Progenitor cell of endocrine pancreas (in vitro differentiated cells): ENCODE results near the gene GPSM3. TPM values are rescaled to one million over a fixed set of nuclear protein-coding genes. Genes with fewer than 3 reads are reported as not detected.
A peak's percentile ranks its signal among the peaks of the same experiment; 100 is the strongest.
"Not testable (repeated sequence)": the region's sequence is repeated elsewhere in the genome, so short reads cannot be mapped to it uniquely, and the experiment has no call there.

Experiments
- DNase-seq: peaks from one replicate; pipeline ENCODE4 v3.0.0; 2021; ENCODE audit warnings: low spot score; ENCODE audit not compliant: unreplicated experiment
- H3K27ac Mint-ChIP-seq: 2 replicates; pipeline ENCODE4 v1.8.0; 2021; ENCODE audit warnings: mild to moderate bottlenecking, moderate library complexity, mixed read lengths
- H3K27me3 Mint-ChIP-seq: 2 replicates; pipeline ENCODE4 v1.8.0; 2021; ENCODE audit warnings: mixed read lengths
- H3K36me3 Mint-ChIP-seq: 2 replicates; pipeline ENCODE4 v1.8.0; 2022; ENCODE audit warnings: mixed read lengths; ENCODE audit not compliant: insufficient read depth
- H3K4me1 Mint-ChIP-seq: 2 replicates; pipeline ENCODE4 v1.8.0; 2021; ENCODE audit warnings: low read depth, mixed read lengths
- H3K4me3 Mint-ChIP-seq: 2 replicates; pipeline ENCODE4 v1.8.0; 2021; ENCODE audit warnings: low read depth, mild to moderate bottlenecking, moderate library complexity, mixed read lengths
- H3K9me3 Mint-ChIP-seq: 2 replicates; pipeline ENCODE4 v1.8.0; 2021; ENCODE audit warnings: low read depth, mixed read lengths
- total RNA-seq: library from RNA; stranded (reverse); gene quantifications from 2 replicates; pipeline ENCODE4 v1.2.1, GENCODE V29; 2021
- TF ChIP-seq, protein P1 (sequence below): fragments of 200-600 bp; sonication (generic); IDR thresholded peaks from one replicate; pipeline ENCODE4 v1.5.0; 2021; ENCODE audit warnings: antibody characterized with exemption, mild to moderate bottlenecking; ENCODE audit not compliant: unreplicated experiment

The GPSM3 gene
- total RNA-seq, 1 donor from 2014 or later = 6.5 TPM

DNA sequence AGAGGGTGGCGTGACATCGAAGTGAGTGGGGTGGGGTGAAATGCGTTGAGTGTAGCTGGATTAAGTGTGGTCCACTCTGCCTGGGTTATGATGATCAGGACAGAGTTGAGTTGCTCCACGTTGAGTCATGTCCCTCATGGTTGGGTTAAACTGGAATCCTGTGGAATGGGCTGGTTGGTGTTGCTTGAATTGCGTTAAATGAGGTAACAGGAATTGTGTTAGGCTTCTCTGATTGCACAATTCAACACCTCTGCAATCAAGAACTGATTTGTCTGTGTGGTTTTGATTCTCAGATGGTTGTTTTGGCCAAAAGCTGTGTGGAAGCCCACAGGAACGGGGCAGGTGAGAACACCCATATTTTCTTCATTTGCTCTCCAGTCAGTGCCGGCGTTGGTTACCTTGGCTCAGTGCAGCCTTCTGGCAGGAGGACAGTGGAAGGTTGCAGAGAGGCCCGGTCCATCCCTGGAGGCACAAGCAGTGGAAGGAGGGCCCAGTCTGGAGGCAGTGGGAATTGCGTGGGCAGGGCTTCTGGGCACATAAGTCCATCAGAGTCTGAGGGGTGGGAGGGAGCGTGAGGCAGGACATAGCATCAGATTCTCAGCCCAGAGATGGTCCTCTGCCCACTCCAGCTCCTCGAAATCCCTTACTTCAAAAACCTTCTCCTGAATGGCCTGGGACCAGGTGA, 19.8 kb upstream of the GPSM3 start:
- H3K4me1 Mint-ChIP-seq = no peaks in the 10 kb centered on the region

DNA sequence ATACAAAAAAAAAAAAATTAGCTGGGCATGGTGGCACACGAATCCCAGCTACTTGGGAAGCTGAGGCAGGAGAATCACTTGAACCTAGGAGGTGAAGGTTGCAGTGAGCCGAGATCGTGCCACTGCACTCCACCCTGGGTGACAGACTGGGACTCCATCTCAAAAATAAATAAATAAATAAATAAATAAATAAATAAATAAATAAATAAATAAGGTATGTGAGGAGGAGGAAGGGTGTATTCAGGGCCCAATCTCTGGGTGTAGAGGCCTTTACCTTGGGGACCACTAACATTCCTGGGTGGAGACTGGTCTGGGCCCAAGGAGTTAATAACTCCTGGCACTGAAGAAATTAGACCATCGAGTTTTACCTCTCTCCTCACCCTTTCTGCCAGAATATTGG, 19.0 kb upstream of the GPSM3 start:
- not testable (repeated sequence) for H3K4me1 Mint-ChIP-seq, H3K27ac Mint-ChIP-seq, H3K36me3 Mint-ChIP-seq, DNase-seq, H3K9me3 Mint-ChIP-seq, H3K4me3 Mint-ChIP-seq
- H3K27me3 Mint-ChIP-seq = peaks cover 13% of the 10 kb centered on the region

More for the DNA sequence above, 19.8 kb upstream of the GPSM3 start:
- no peak for DNase-seq
- Mint-ChIP-seq H3K27me3 (peaks cover 13% of the 10 kb centered on the region), H3K27ac (no peak overlapping the region), H3K4me3 (no peak overlapping the region), H3K36me3 (no peaks in the 10 kb centered on the region), H3K9me3 (no peaks in the 10 kb centered on the region)
- TF ChIP-seq, protein P1, sequence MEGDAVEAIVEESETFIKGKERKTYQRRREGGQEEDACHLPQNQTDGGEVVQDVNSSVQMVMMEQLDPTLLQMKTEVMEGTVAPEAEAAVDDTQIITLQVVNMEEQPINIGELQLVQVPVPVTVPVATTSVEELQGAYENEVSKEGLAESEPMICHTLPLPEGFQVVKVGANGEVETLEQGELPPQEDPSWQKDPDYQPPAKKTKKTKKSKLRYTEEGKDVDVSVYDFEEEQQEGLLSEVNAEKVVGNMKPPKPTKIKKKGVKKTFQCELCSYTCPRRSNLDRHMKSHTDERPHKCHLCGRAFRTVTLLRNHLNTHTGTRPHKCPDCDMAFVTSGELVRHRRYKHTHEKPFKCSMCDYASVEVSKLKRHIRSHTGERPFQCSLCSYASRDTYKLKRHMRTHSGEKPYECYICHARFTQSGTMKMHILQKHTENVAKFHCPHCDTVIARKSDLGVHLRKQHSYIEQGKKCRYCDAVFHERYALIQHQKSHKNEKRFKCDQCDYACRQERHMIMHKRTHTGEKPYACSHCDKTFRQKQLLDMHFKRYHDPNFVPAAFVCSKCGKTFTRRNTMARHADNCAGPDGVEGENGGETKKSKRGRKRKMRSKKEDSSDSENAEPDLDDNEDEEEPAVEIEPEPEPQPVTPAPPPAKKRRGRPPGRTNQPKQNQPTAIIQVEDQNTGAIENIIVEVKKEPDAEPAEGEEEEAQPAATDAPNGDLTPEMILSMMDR = no peak

- Mint-ChIP-seq H3K9me3 (peaks cover 7% of the 10 kb centered on the region), H3K36me3 (no peaks in the 10 kb centered on the region), H3K4me3 (no peak overlapping the region), H3K27me3 (peaks cover 8% of the 10 kb centered on the region), H3K4me1 (no peaks in the 10 kb centered on the region), H3K27ac (peak overlapping the region; percentile 15)
- TF ChIP-seq, protein P1 = no peak
- no peak for DNase-seq
These were observed 17.8 kb upstream of the GPSM3 start for GRCh38 chr6:32210191-32210601.

DNA sequence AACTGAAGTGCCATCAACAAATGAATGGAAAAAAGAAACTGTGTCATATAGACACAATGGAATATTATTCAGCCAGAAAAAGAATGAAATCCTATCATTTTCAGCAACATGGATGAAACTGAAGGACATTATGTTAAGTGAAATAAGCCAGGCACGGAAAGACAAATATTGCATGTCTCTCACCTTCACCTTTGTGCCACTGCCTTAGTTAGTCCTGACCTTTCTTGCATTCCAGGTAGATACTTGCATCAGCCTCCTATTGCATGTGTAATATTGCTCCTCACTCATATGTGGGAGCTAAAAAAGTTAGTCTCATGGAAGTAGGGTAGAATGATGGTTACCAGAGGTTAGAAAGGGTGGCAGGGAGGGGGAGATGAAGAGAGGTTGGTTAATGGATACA, 16.6 kb upstream of the GPSM3 start:
- no peak for DNase-seq
- Mint-ChIP-seq H3K27me3 (peaks cover 11% of the 10 kb centered on the region), H3K4me1 (no peaks in the 10 kb centered on the region), H3K4me3 (no peak overlapping the region), H3K36me3 (no peaks in the 10 kb centered on the region), H3K27ac (no peak overlapping the region), H3K9me3 (peaks cover 7% of the 10 kb centered on the region)
- TF ChIP-seq, protein P1 = no peak

DNA sequence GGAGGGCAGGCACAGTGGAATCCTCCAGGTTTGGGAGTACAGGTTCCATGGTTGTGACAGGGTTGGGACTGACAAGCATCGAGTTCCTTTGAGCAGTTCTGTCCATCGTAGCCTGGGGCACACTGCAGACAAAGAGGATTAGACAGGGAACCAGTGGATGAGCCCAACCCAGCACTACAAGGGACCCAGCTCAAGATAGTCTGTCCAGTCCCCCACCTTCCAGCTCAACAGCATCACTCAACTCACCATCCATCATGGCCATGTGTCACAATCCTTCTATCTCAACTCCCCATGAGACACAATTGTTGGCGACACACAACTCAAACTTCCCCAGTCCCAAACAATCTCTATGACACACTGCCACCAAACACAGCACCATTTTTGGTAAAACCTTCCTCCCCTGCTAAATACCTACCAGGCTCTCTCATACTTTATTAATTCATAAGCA, 11.8 kb upstream of the GPSM3 start:
- no peaks in the 10 kb centered on the region for H3K4me1 Mint-ChIP-seq
- peaks cover 11% of the 10 kb centered on the region for H3K27me3 Mint-ChIP-seq
- DNase-seq = no peak
- H3K4me3 Mint-ChIP-seq = no peak overlapping the region
- no peaks in the 10 kb centered on the region for H3K36me3 Mint-ChIP-seq
- no peak overlapping the region for H3K27ac Mint-ChIP-seq
- peaks cover 7% of the 10 kb centered on the region for H3K9me3 Mint-ChIP-seq
- TF ChIP-seq, protein P1 = no peak
